ENCODE data around the gene HECW1. TPM values are rescaled to one million over a fixed set of nuclear protein-coding genes. Genes with fewer than 3 reads are reported as not detected.
A peak's percentile ranks its signal among the peaks of the same experiment; 100 is the strongest.

The HECW1 gene
- total and polyA plus RNA-seq, 2 of the 13 experiments (the other 11 are each of a cell fraction or from before 2014, with no cell fraction given): not detected

- ChIA-PET POLR2A (no interaction called here), CTCF (ENCODE audit: low intra/inter-chr PET ratio, low total read pairs) (no interaction called here)
- Histone ChIP-seq H3K9me3 (ENCODE audit: low read length) (no peaks in the 10 kb centered on the region), H3K9ac (ENCODE audit: insufficient read depth, low read depth, low read length) (no peak overlapping the region), H3K79me2 (ENCODE audit: insufficient read depth, low read length) (no peaks in the 10 kb centered on the region), H3K4me1 (ENCODE audit: insufficient read depth, low read length) (peaks cover 39% of the 10 kb centered on the region), H3K4me3 (replicated peaks in 1 of 3; ENCODE audit: insufficient read depth in 1 of 3, low read depth in 2 of 3, low read length in 3 of 3) (no peak overlapping the region), H3K27ac (ENCODE audit: extremely low read length, insufficient read depth, low read length) (no peak overlapping the region), H3K4me2 (ENCODE audit: low read depth, low read length) (no peak overlapping the region), H3K36me3 (replicated peaks in 1 of 2; ENCODE audit: control insufficient read depth in 1 of 2, insufficient read depth in 2 of 2, low read length in 2 of 2) (no peaks in the 10 kb centered on the region), H3K27me3 (ENCODE audit: control insufficient read depth in 1 of 2, insufficient read depth in 2 of 2, low read length in 2 of 2) (no peaks in the 10 kb centered on the region), H2AFZ (ENCODE audit: low read length) (no peak overlapping the region), H4K20me1 (ENCODE audit: insufficient read depth, low read length) (no peaks in the 10 kb centered on the region)
- no peak for FAIRE-seq
- intact Hi-C loops (cut with micrococcal nuclease; ENCODE audit: unreplicated experiment) (no loop called here), in situ Hi-C loops (cut with HindIII; ENCODE audit: extremely low pct_ligation_motif_present, low pct_unique_long_range_greater_than_20kb) (no loop called here)
- ATAC-seq: no peak
- 95% methylated on average over 4 of the region's 4 CpGs for WGBS (ENCODE audit: low lambda C conversion rate)
- no peak for TF ChIP-seq TGIF2 (CRISPR knock-in tag; IDR thresholded peaks at IDR 0.05)
- no peak for TF ChIP-seq THYN1 (CRISPR knock-in tag; IDR thresholded peaks at IDR 0.05; ENCODE audit: borderline replicate concordance, low read depth)
- TF ChIP-seq ZSCAN9 (CRISPR knock-in tag; IDR thresholded peaks at IDR 0.05; ENCODE audit: borderline replicate concordance): no peak
- TF ChIP-seq HNF4A (CRISPR knock-in tag; IDR thresholded peaks at IDR 0.05): no peak
- TF ChIP-seq, protein P1, sequence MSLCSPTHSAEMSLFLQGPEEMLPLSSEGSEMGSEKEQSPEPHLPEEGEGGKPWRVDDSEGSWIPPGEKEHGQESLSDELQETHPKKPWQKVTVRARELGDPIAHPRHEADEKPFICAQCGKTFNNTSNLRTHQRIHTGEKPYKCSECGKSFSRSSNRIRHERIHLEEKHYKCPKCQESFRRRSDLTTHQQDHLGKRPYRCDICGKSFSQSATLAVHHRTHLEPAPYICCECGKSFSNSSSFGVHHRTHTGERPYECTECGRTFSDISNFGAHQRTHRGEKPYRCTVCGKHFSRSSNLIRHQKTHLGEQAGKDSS (CRISPR knock-in tag; IDR thresholded peaks at IDR 0.05; ENCODE audit: borderline replicate concordance, low read depth): no peak
- TF ChIP-seq ZNF598 (CRISPR knock-in tag; IDR thresholded peaks at IDR 0.05; ENCODE audit: borderline replicate concordance): no peak
- DNase-seq (ENCODE audit: low spot score): no peak
- no TSS peak for BruUV-seq (replicated peaks)
These were observed 368.1 kb downstream of the HECW1 start for GRCh38 chr7:43480581-43480980.

- ChIA-PET CTCF (ENCODE audit: low intra/inter-chr PET ratio, low total read pairs) (no interaction called here), POLR2A (no interaction called here)
- Histone ChIP-seq H3K4me2 (ENCODE audit: low read depth, low read length) (no peak overlapping the region), H3K36me3 (replicated peaks in 1 of 2; ENCODE audit: control insufficient read depth in 1 of 2, insufficient read depth in 2 of 2, low read length in 2 of 2) (no peaks in the 10 kb centered on the region), H3K4me3 (replicated peaks in 1 of 3; ENCODE audit: insufficient read depth in 1 of 3, low read depth in 2 of 3, low read length in 3 of 3) (no peak overlapping the region), H4K20me1 (ENCODE audit: insufficient read depth, low read length) (no peaks in the 10 kb centered on the region), H3K27me3 (ENCODE audit: control insufficient read depth in 1 of 2, insufficient read depth in 2 of 2, low read length in 2 of 2) (no peaks in the 10 kb centered on the region), H3K4me1 (ENCODE audit: insufficient read depth, low read length) (peaks cover 54% of the 10 kb centered on the region), H3K9me3 (ENCODE audit: low read length) (no peaks in the 10 kb centered on the region), H3K27ac (ENCODE audit: extremely low read length, insufficient read depth, low read length) (no peak overlapping the region), H3K9ac (ENCODE audit: insufficient read depth, low read depth, low read length) (no peak overlapping the region), H3K79me2 (ENCODE audit: insufficient read depth, low read length) (no peaks in the 10 kb centered on the region), H2AFZ (ENCODE audit: low read length) (no peak overlapping the region)
- no peak for FAIRE-seq
- 91% methylated on average over 8 of the region's 8 CpGs for WGBS (ENCODE audit: low lambda C conversion rate)
- no peak for ATAC-seq
- BruUV-seq (replicated peaks): no TSS peak
- in situ Hi-C loops (cut with HindIII; ENCODE audit: extremely low pct_ligation_motif_present, low pct_unique_long_range_greater_than_20kb): no loop called here
- peak; percentile 20 for TF ChIP-seq ZNF18 (CRISPR knock-in tag; IDR thresholded peaks at IDR 0.05; ENCODE audit: insufficient replicate concordance)
- no peak for TF ChIP-seq ZNF460 (CRISPR knock-in tag; IDR thresholded peaks at IDR 0.05; ENCODE audit: borderline replicate concordance)
- intact Hi-C loops (cut with micrococcal nuclease; ENCODE audit: unreplicated experiment): no loop called here
- no peak for DNase-seq (ENCODE audit: low spot score)
These were observed 369.6 kb downstream of the HECW1 start for GRCh38 chr7:43481902-43482678.

Measured in HepG2 (cell line).